Stimulated activated CD4-positive, alpha-beta T cell treated with anti-CD3 and anti-CD28 coated beads, TNF-alpha, amount 100 ng/mL, for 1 hour (primary cell): Measurements from ENCODE around the gene ATP13A1.
A peak's percentile ranks its signal among the peaks of the same experiment; 100 is the strongest.
"Not testable (repeated sequence)": the region's sequence is repeated elsewhere in the genome, so short reads cannot be mapped to it uniquely, and the experiment has no call there.

Experiments used
- DNase-seq, 3 donors: peaks; one replicate each; pipeline ENCODE4 v3.0.0-alpha.2; 2020; ENCODE audit warnings: low read depth in 3 of 3, low spot score in 1 of 3

ATP13A1 gene

GRCh38 chr19:19663256-19664120, at the start of gene ATP13A1:
TSS of gene ATP13A1 (minus strand) at chr19:19663676. CDS start at chr19:19663666, 10 bp downstream.
- peak; percentile 77 to 91 (median 88) for DNase-seq

GRCh38 chr19:19711934-19712828, 48.7 kb upstream of the ATP13A1 start:
- DNase-seq: no peak

- no peak for DNase-seq
These were observed 47.9 kb upstream of the ATP13A1 start for GRCh38 chr19:19711306-19711933.

- DNase-seq: no peak
These were observed 47.0 kb upstream of the ATP13A1 start for GRCh38 chr19:19710506-19710905.

GRCh38 chr19:19704836-19705235, 41.4 kb upstream of the ATP13A1 start:
- no peak for DNase-seq

- DNase-seq: not testable (repeated sequence)
These were observed 37.0 kb upstream of the ATP13A1 start for GRCh38 chr19:19700493-19700892.

GRCh38 chr19:19697589-19697988, 34.1 kb upstream of the ATP13A1 start:
- DNase-seq: no peak

GRCh38 chr19:19696386-19696785, 32.9 kb upstream of the ATP13A1 start:
- DNase-seq: no peak

- no peak for DNase-seq
These were observed 28.2 kb upstream of the ATP13A1 start for GRCh38 chr19:19691683-19692082.

- DNase-seq: not testable (repeated sequence)
These were observed 25.5 kb upstream of the ATP13A1 start for GRCh38 chr19:19689023-19689422.

- DNase-seq: no peak
These were observed 23.6 kb upstream of the ATP13A1 start for GRCh38 chr19:19687090-19687489.

GRCh38 chr19:19686580-19686979, 23.1 kb upstream of the ATP13A1 start:
- no peak for DNase-seq

GRCh38 chr19:19686119-19686518, 22.6 kb upstream of the ATP13A1 start:
- not testable (repeated sequence) for DNase-seq

- no peak for DNase-seq
These were observed 15.9 kb upstream of the ATP13A1 start for GRCh38 chr19:19679176-19680073.

GRCh38 chr19:19677579-19677978, 14.1 kb upstream of the ATP13A1 start:
- no peak for DNase-seq

- no peak for DNase-seq
These were observed 10.8 kb upstream of the ATP13A1 start for GRCh38 chr19:19674315-19674714.

GRCh38 chr19:19672816-19673215, 9.3 kb upstream of the ATP13A1 start:
- DNase-seq: no peak

- no peak for DNase-seq
These were observed 6.6 kb upstream of the ATP13A1 start for GRCh38 chr19:19670070-19670551.

- DNase-seq: peak; percentile 83 to 92 (median 86)
These were observed 4.9 kb upstream of the ATP13A1 start, which contains the start of gene ZNF101 for GRCh38 chr19:19668230-19669012. TSS of gene ZNF101 (plus strand) at chr19:19668839. CDS start at chr19:19668964, 125 bp downstream.
